T-helper 17 cell (primary cell): Measurements from ENCODE around the gene ATL2. TPM values are rescaled to one million over a fixed set of nuclear protein-coding genes. Genes with fewer than 3 reads are reported as not detected.

Experiments
- ATAC-seq: fragments of 150-1000 bp; cut with Tn5 transposase; 2 replicates; pipeline ENCODE4 v1.10.0; 2021; ENCODE audit warnings: mild to moderate bottlenecking, moderate library complexity
- DNase-seq, 3 donors: peaks; one replicate each; pipeline versions ENCODE4 v3.0.0 to v3.0.0-alpha.2; 2020 to 2021
- H3K9me3 ChIP-seq: one replicate; pipeline ENCODE4 v1.7.0; 2013; ENCODE audit warnings: low read length, mild to moderate bottlenecking; ENCODE audit not compliant: control insufficient read depth, poor library complexity, severe bottlenecking
- H3K27ac Mint-ChIP-seq: one replicate; pipeline ENCODE4 v1.8.0; 2022; ENCODE audit warnings: mild to moderate bottlenecking, moderate library complexity, mixed read lengths
- H3K27me3 Mint-ChIP-seq: one replicate; pipeline ENCODE4 v1.8.0; 2022; ENCODE audit warnings: mixed read lengths
- H3K36me3 Mint-ChIP-seq: one replicate; pipeline ENCODE4 v1.8.0; 2022; ENCODE audit warnings: low read depth, mixed read lengths
- H3K4me1 Mint-ChIP-seq: one replicate; pipeline ENCODE4 v1.8.0; 2022; ENCODE audit warnings: mild to moderate bottlenecking, mixed read lengths
- H3K4me3 Mint-ChIP-seq: one replicate; pipeline ENCODE4 v1.8.0; 2022; ENCODE audit warnings: mild to moderate bottlenecking, moderate library complexity, mixed read lengths
- total RNA-seq, 4 donors: library from RNA in 2 of 4; stranded (reverse) in 2 of 4; gene quantifications; one replicate each; pipeline ENCODE4 v1.2.3 and lab custom pipeline; 2022 to 2026

ATL2 gene
- total RNA-seq, 2 donors from 2014 or later = 56.9 to 60.0 TPM

- no peak for DNase-seq
- Mint-ChIP-seq H3K4me3 (no peak overlapping the region), H3K4me1 (peaks cover under 1% of the 10 kb centered on the region), H3K27me3 (peaks cover 6% of the 10 kb centered on the region), H3K36me3 (peaks cover 2% of the 10 kb centered on the region), H3K27ac (no peak overlapping the region)
- no peak for ATAC-seq
- no peaks in the 10 kb centered on the region for H3K9me3 ChIP-seq
Measured at GRCh38 chr2:38269421-38269820, 107.7 kb downstream of the ATL2 start.

GRCh38 chr2:38268691-38269327 lies 108.3 kb downstream of the ATL2 start:
- Mint-ChIP-seq H3K27ac (no peak overlapping the region), H3K4me1 (no peaks in the 10 kb centered on the region)

DNA sequence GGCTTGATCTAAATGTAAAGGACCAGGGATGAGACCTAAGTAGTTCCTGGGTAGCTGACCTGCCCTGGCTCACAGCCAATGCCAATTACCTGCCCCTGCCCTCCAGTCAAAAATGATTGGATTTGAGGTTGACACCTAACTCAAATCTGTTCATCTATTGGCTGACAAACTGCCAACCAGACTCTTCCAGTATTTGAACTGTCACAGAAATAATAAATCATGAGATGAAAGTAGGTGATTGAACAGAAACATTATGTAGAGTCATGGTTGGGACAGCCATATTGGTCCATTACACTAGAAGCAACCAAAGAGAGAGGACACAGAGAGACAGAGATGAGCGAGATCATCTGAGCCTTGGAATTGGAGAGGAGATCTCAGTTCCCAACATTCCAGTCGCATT lies 109.1 kb downstream of the ATL2 start:
- no peaks in the 10 kb centered on the region for H3K9me3 ChIP-seq
- H3K36me3 Mint-ChIP-seq = peaks cover 4% of the 10 kb centered on the region
- no peak overlapping the region for H3K4me3 Mint-ChIP-seq
- no peak overlapping the region for H3K27ac Mint-ChIP-seq
- ATAC-seq = no peak
- peaks cover 6% of the 10 kb centered on the region for H3K27me3 Mint-ChIP-seq
- DNase-seq = no peak
- no peaks in the 10 kb centered on the region for H3K4me1 Mint-ChIP-seq

More at GRCh38 chr2:38268691-38269327, 108.3 kb downstream of the ATL2 start:
- ATAC-seq = no peak
- Mint-ChIP-seq H3K36me3 (peaks cover 2% of the 10 kb centered on the region), H3K27me3 (peaks cover 6% of the 10 kb centered on the region), H3K4me3 (no peak overlapping the region)
- no peaks in the 10 kb centered on the region for H3K9me3 ChIP-seq
- DNase-seq = no peak

GRCh38 chr2:38267270-38267925 lies 109.7 kb downstream of the ATL2 start:
- no peak overlapping the region for H3K27ac Mint-ChIP-seq

GRCh38 chr2:38266382-38267061 lies 110.6 kb downstream of the ATL2 start:
- Mint-ChIP-seq H3K4me1 (peaks cover 9% of the 10 kb centered on the region), H3K27ac (no peak overlapping the region), H3K27me3 (peaks cover 16% of the 10 kb centered on the region), H3K36me3 (peaks cover 4% of the 10 kb centered on the region), H3K4me3 (no peak overlapping the region)
- ATAC-seq = no peak
- DNase-seq = no peak
- no peaks in the 10 kb centered on the region for H3K9me3 ChIP-seq

More at GRCh38 chr2:38267270-38267925, 109.7 kb downstream of the ATL2 start:
- H3K9me3 ChIP-seq = no peaks in the 10 kb centered on the region
- peaks cover 4% of the 10 kb centered on the region for H3K36me3 Mint-ChIP-seq
- H3K4me3 Mint-ChIP-seq = no peak overlapping the region
- H3K4me1 Mint-ChIP-seq = no peaks in the 10 kb centered on the region
- ATAC-seq = no peak
- peaks cover 8% of the 10 kb centered on the region for H3K27me3 Mint-ChIP-seq
- no peak for DNase-seq

DNA sequence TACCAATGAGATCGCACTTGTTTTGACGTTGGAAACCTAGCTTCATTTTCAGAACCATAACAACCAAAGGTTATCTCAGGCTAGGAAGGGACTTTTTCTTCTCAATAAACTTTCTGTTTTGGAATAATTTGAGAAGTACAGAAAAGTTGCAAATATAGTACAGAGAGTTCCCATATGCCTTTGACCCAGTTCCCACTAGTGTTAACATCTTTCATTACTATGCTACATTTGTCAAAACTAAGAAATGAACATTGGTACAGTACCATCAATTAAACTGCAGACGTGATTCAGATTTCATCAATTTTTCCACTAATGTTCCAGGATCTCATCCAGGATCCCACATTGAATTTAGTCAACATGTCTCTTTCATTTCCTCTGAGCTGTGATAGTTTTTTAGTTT lies 111.6 kb downstream of the ATL2 start:
- Mint-ChIP-seq H3K36me3 (peaks cover 4% of the 10 kb centered on the region), H3K4me3 (no peak overlapping the region), H3K27me3 (peaks cover 27% of the 10 kb centered on the region), H3K27ac (no peak overlapping the region), H3K4me1 (peaks cover 16% of the 10 kb centered on the region)
- DNase-seq (no peak), ATAC-seq (no peak)
- H3K9me3 ChIP-seq = no peaks in the 10 kb centered on the region

DNA sequence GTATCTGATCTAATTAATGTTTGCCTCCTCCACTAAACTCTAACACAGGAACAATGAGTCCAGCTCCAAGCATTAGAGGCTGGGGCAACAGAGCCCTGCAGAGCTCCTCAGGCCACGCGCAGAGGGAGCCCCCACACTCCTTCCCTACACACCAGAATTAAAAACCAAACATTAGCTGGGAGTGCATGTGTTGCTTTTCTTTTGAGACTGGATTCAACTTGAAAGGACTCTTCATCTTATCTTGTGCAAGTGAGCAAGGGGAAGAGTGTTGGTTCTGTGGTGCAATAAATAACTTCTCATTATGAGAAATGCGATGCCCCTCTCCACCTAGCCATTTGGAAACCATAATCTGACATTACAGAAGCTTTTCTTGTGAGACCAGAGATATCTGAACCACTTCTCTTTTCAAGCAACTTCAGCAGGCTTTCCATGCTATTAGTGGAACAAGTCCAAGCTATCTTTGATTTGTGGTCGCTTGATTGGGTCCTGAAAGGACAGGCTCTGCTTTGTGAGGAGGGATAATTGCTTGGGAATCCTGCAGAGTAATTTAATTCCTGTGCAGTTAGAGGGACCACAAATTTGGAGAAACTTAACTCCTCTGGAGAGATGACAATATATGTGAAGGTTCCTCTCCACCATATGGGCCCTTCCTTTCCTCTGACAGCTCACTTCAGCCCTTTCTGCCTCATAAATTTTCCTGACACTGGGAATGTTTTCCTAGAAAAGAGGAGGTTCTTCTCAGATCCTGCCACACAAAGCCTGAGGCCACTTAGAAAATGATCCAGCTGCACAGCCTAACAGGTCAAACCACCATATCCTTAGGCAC lies 112.5 kb downstream of the ATL2 start:
- Mint-ChIP-seq H3K36me3 (peaks cover 4% of the 10 kb centered on the region), H3K4me3 (no peak overlapping the region), H3K27me3 (peaks cover 31% of the 10 kb centered on the region), H3K4me1 (peaks cover 20% of the 10 kb centered on the region), H3K27ac (no peak overlapping the region)
- no peaks in the 10 kb centered on the region for H3K9me3 ChIP-seq
- ATAC-seq (no peak), DNase-seq (no peak)

- no peaks in the 10 kb centered on the region for H3K9me3 ChIP-seq
- Mint-ChIP-seq H3K27me3 (peaks cover 33% of the 10 kb centered on the region), H3K4me3 (no peak overlapping the region), H3K4me1 (peaks cover 20% of the 10 kb centered on the region), H3K27ac (no peak overlapping the region), H3K36me3 (peaks cover 2% of the 10 kb centered on the region)
- DNase-seq = no peak
- ATAC-seq = no peak
Measured at GRCh38 chr2:38263293-38263692, 113.8 kb downstream of the ATL2 start.

DNA sequence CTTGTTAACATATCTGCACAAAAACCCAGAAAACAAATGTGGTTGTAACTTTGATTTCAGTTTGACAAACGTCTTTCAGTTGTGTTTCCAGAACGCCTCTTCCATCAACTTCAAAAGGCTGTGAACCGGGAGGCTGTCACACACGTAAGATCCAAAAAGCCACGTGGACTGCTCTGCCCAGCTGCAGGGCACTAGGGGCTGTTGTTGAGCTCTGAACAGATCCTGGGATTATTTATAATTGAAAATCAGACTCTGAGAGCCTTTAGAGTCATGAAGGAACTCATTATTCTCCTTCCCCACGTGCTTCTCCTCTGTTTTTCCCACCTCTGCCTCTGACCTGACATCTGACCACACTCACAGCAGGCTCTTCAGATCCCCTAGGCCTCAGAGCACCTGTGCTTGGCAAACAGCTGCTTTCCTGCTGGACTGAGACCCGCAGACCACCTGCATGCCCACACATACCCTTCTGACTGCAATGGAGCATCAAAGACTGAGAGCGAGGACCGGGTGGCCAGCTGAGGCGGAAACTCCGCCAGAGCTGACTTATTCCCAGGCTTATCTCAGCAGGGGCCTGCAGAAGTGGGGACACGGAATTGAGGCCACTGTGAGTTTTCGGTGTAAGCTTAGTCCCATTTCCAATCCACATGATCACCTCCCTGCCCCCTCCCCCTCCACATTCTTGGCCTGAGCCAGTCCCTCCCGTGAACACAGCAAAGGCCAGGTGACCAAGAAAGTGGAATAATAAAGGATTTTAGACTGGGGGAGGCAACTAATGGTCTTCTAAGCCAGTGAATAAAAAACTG lies 114.8 kb downstream of the ATL2 start:
- H3K27me3 Mint-ChIP-seq = peaks cover 32% of the 10 kb centered on the region
- H3K9me3 ChIP-seq = no peaks in the 10 kb centered on the region
- no peak for ATAC-seq
- no peak overlapping the region for H3K4me3 Mint-ChIP-seq
- H3K27ac Mint-ChIP-seq = no peak overlapping the region
- peaks cover 20% of the 10 kb centered on the region for H3K4me1 Mint-ChIP-seq
- peaks cover 2% of the 10 kb centered on the region for H3K36me3 Mint-ChIP-seq
- no peak for DNase-seq

DNA sequence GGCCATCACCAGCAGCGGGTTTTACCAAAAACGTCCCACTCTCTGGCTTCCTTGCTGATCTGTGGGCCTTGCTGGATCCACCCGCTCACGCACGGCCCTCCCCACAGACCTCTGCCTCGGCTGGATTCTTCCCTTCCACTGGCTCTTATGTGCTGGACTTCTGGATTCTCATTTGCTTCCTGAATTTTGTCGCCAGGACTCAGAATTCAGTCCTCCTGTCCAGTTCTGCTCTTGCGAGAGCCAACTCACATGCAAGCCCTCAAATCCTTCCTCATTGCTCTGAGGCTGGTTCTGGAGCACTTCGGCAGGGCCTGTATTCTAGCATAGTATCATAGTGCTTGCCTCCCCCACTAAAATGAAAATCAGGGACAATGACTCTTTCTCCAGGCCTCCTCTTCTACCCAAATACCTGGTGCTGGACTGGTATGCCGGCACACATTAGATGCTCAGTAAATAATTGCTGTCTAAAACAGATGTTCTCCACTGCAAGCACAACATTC lies 115.5 kb downstream of the ATL2 start:
- H3K9me3 ChIP-seq = no peaks in the 10 kb centered on the region
- no peak overlapping the region for H3K4me3 Mint-ChIP-seq
- no peak for DNase-seq
- no peak for ATAC-seq
- peaks cover 2% of the 10 kb centered on the region for H3K36me3 Mint-ChIP-seq
- peaks cover 20% of the 10 kb centered on the region for H3K4me1 Mint-ChIP-seq
- H3K27ac Mint-ChIP-seq = no peak overlapping the region
- H3K27me3 Mint-ChIP-seq = peaks cover 33% of the 10 kb centered on the region

DNA sequence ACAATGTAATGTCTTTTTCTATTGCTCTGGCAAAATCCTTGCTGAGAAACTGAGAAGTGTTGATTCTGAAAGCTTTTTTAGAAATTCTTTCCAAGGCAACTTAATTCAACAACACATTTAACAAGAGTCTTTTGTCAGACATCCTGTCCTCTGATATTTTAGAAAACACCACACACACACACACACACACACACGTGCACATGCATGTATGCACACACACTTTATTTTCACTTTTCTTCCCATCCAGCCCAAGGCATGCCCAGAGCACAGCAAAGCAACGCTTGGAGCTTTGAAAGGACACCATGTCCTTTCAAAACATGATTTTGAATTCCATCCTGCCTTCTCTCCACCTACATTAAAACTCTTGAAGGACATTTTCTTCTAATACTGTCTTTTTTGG lies 116.1 kb downstream of the ATL2 start:
- no peaks in the 10 kb centered on the region for H3K9me3 ChIP-seq
- H3K36me3 Mint-ChIP-seq = peaks cover 2% of the 10 kb centered on the region
- DNase-seq = no peak
- H3K4me3 Mint-ChIP-seq = peak overlapping the region; percentile 83
- H3K27me3 Mint-ChIP-seq = peaks cover 38% of the 10 kb centered on the region
- ATAC-seq = no peak
- H3K27ac Mint-ChIP-seq = no peak overlapping the region
- H3K4me1 Mint-ChIP-seq = peaks cover 20% of the 10 kb centered on the region

DNA sequence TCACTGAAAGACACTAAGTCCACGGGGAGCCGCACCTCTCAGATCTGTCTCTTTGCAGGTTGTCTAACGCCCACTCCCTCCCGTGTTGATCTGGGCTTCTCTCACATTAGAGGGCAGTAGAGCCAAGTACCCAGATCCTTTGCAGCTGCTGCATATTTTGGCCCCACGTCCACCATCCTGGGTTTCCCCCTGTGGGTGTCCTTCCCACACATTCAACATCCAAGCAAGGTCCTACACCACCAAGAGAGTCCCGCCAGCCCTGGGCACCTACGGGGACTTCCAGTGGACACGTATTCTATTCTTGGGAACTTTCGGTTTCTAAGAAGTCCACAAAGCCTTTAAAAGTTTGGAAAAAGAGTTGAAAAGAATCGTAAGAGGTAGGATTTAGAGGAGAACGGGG lies 116.6 kb downstream of the ATL2 start:
- Mint-ChIP-seq H3K27me3 (peaks cover 42% of the 10 kb centered on the region), H3K36me3 (peaks cover 2% of the 10 kb centered on the region), H3K27ac (no peak overlapping the region), H3K4me3 (peak overlapping the region; percentile 83), H3K4me1 (peaks cover 20% of the 10 kb centered on the region)
- H3K9me3 ChIP-seq = no peaks in the 10 kb centered on the region
- DNase-seq = no peak
- no peak for ATAC-seq
